ENCODE results near the gene NEURL1.

DNA sequence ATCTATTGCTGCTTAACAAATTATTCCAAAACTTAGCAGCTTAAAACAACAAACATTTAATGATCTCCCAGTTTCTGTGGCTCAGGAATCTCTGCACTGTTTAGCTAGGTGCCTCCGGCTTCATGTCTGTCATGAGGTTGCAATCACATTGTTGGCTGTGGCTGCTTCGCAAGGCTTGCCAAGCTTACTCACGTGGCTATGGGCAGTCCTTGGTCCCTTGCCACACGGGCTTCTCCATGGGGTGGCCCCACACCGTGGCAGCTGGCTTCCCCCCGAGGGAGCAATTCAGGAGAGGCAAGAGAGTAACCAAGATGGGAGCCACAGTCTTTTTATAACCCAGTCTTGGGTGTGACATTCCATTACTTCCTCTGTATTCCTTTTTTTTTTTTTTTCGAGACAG is 67.4 kb downstream of the NEURL1 start:
- TF ChIP-seq, protein P1, sequence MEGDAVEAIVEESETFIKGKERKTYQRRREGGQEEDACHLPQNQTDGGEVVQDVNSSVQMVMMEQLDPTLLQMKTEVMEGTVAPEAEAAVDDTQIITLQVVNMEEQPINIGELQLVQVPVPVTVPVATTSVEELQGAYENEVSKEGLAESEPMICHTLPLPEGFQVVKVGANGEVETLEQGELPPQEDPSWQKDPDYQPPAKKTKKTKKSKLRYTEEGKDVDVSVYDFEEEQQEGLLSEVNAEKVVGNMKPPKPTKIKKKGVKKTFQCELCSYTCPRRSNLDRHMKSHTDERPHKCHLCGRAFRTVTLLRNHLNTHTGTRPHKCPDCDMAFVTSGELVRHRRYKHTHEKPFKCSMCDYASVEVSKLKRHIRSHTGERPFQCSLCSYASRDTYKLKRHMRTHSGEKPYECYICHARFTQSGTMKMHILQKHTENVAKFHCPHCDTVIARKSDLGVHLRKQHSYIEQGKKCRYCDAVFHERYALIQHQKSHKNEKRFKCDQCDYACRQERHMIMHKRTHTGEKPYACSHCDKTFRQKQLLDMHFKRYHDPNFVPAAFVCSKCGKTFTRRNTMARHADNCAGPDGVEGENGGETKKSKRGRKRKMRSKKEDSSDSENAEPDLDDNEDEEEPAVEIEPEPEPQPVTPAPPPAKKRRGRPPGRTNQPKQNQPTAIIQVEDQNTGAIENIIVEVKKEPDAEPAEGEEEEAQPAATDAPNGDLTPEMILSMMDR (IDR thresholded peaks at IDR 0.05), result no peak
- no peak for TF ChIP-seq POLR2A (IDR thresholded peaks at IDR 0.05)
